Mammary epithelial cell (primary cell): ENCODE results near the gene TM7SF2.

Experiments used
- EZH2 ChIP-seq: IDR thresholded peaks from 2 replicates; pipeline ENCODE4 v1.6.1; 2012; ENCODE audit warnings: low read length, inconsistent platforms, borderline replicate concordance
- TF ChIP-seq, protein P1 (sequence below), 2 donors: IDR thresholded peaks in 1 of 2; conservative IDR thresholded peaks in 1 of 2; 2 replicates each; pipeline ENCODE4 v1.5.1; 2011 to 2012; ENCODE audit warnings: inconsistent platforms in 2 of 2, low read length in 2 of 2, mild to moderate bottlenecking in 2 of 2, control low read depth in 1 of 2, low read depth in 1 of 2; ENCODE audit not compliant: insufficient read depth in 1 of 2; ENCODE audit errors: extremely low read depth in 1 of 2

- TF ChIP-seq, protein P1, sequence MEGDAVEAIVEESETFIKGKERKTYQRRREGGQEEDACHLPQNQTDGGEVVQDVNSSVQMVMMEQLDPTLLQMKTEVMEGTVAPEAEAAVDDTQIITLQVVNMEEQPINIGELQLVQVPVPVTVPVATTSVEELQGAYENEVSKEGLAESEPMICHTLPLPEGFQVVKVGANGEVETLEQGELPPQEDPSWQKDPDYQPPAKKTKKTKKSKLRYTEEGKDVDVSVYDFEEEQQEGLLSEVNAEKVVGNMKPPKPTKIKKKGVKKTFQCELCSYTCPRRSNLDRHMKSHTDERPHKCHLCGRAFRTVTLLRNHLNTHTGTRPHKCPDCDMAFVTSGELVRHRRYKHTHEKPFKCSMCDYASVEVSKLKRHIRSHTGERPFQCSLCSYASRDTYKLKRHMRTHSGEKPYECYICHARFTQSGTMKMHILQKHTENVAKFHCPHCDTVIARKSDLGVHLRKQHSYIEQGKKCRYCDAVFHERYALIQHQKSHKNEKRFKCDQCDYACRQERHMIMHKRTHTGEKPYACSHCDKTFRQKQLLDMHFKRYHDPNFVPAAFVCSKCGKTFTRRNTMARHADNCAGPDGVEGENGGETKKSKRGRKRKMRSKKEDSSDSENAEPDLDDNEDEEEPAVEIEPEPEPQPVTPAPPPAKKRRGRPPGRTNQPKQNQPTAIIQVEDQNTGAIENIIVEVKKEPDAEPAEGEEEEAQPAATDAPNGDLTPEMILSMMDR (conservative IDR thresholded peaks at IDR 0.05 in 1 of 2, IDR thresholded peaks at IDR 0.05 in 1 of 2; ENCODE audit: extremely low read depth in 1 of 2, insufficient read depth in 1 of 2, low read depth in 1 of 2, low read length in 2 of 2), result no peak
- TF ChIP-seq EZH2, result no peak
These were observed 37.0 kb downstream of the TM7SF2 start for GRCh38 chr11:65148657-65149056.
